ENCODE data around the gene RNF213. TPM values are rescaled to one million over a fixed set of nuclear protein-coding genes. Genes with fewer than 3 reads are reported as not detected.

The RNF213 gene
- total and polyA plus RNA-seq, 4 donors = 67.0 to 198 (median 106) TPM

DNA sequence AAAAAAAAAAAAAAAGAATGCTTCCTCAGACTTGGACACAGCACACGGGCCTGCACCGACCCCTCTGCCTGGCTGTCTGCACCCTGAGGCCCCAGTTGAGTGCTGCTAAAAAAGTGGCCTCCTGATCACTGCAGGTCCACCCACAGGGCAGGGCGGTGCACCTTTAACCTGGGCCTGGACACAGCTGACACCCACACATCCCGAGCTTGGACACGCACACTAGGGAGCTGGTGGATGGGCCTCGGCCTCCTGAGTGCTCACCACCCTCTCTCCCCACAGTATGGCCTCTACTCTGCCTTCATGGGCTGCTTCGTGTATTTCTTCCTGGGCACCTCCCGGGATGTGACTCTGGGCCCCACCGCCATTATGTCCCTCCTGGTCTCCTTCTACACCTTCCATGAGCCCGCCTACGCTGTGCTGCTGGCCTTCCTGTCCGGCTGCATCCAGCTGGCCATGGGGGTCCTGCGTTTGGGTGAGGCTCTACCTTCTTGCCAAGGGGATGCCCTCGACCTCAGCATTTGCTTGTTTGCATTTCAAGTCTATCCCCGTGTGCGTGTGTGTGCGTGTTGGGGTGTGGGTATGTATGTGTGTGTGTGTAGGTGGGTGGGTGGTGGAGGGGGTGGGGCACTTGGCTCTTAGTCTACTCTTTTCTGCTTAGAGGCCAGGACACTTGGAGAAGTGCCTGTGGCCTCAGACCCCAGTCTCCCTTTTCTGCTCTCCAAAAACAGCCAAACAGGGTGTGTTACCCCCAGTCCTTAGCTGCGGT is 38.1 kb upstream of the RNF213 start:
- peaks cover 0 to 16% (median 5%) of the 10 kb centered on the region in 5 donors for H3K4me1 ChIP-seq (ENCODE audit: control insufficient read depth in 5 of 5, insufficient read depth in 5 of 5, low read length in 5 of 5)
- no peaks in the 10 kb centered on the region for H3K27me3 ChIP-seq (ENCODE audit: control insufficient read depth in 3 of 3, insufficient read depth in 3 of 3, low read length in 2 of 3)
- H3K9ac ChIP-seq (ENCODE audit: insufficient read depth in 1 of 2, low read length in 2 of 2) = no peak overlapping the region
- H3K9me3 ChIP-seq (ENCODE audit: control insufficient read depth in 4 of 4, insufficient read depth in 3 of 4, low read length in 3 of 4) = no peaks in the 10 kb centered on the region
- no peak overlapping the region for H3K4me3 ChIP-seq
- DNase-seq (no peak), ATAC-seq (ENCODE audit: insufficient read depth, low FRiP score) (no peak)
- WGBS, 2 donors = 92% methylated on average over 18 of the region's 18 CpGs
- TF ChIP-seq, protein P1, sequence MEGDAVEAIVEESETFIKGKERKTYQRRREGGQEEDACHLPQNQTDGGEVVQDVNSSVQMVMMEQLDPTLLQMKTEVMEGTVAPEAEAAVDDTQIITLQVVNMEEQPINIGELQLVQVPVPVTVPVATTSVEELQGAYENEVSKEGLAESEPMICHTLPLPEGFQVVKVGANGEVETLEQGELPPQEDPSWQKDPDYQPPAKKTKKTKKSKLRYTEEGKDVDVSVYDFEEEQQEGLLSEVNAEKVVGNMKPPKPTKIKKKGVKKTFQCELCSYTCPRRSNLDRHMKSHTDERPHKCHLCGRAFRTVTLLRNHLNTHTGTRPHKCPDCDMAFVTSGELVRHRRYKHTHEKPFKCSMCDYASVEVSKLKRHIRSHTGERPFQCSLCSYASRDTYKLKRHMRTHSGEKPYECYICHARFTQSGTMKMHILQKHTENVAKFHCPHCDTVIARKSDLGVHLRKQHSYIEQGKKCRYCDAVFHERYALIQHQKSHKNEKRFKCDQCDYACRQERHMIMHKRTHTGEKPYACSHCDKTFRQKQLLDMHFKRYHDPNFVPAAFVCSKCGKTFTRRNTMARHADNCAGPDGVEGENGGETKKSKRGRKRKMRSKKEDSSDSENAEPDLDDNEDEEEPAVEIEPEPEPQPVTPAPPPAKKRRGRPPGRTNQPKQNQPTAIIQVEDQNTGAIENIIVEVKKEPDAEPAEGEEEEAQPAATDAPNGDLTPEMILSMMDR (IDR thresholded peaks at IDR 0.05; ENCODE audit: control extremely low read depth, extremely low read depth) = no peak
- peaks cover 0 to 7% (median 4%) of the 10 kb centered on the region in 4 donors for H3K36me3 ChIP-seq (ENCODE audit: control insufficient read depth in 4 of 4, insufficient read depth in 4 of 4, low read length in 4 of 4)
- H3K27ac ChIP-seq (ENCODE audit: low read depth in 1 of 2, low read length in 1 of 2) = no peak overlapping the region

DNA sequence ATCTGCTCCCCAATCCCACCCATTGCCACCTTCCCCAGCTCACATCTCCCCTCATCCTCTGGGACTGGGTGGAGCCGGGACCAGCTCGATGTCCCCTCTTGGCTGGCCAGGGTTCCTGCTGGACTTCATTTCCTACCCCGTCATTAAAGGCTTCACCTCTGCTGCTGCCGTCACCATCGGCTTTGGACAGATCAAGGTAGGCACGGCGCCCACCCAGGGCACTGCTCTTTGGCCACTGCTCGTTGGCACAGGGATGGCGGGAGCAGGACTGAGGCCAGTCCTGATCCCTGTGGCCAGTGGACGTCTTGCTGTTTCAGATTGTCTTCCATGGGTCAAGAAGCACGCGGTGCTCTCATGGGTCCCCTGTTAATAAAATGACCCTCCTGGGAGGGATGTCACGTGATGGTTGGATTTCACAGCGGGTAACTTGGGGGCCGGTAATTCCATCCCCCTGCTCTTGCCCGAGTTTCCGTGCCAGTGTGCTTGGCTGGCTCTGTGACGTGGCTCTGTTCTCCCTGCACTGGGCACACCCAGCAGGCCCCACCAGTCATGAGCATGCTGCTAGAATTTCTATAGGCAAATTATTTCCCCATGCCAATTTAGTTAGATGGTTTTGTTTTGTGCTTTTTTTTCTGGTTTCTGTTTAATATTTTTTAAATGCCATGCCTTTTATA is 37.4 kb upstream of the RNF213 start:
- H3K4me3 ChIP-seq = no peak overlapping the region
- no peak overlapping the region for H3K27ac ChIP-seq (ENCODE audit: low read depth in 1 of 2, low read length in 1 of 2)
- DNase-seq = no peak

DNA sequence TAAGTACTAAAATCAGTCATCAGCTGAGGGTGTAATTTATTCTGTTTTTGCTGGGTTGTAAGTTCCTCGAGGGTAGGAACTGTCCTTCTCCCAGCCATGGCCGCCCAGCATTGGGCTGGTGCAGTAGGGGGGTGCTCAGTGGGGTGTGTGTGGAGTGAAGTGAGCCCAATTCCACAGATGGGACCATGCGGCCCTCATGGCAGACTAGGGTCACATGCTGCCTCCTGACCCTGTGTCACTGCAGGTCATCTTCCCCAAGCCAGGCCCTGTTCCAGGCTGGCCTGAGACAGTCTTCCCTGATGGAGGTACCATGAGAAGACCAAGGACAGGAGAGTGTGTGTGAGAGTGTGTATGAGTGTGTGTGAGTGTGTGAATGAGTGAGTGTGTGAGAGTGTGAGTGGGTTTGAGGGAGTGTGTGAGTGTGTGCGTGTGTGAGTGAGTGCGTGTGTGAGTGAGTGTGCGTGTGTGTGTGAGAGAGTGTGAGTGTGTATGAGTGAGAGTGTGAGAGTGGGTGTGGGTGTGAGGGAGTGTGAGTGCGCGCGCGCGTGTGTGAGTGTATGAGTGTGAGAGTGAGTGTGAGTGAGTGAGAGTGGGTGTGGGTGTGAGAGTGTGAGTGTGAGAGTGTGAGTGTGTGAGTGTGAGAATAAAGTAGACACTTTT is 36.7 kb upstream of the RNF213 start:
- ATAC-seq (ENCODE audit: insufficient read depth, low FRiP score) = no peak
- Histone ChIP-seq H3K4me3 (no peak overlapping the region), H3K4me1 (ENCODE audit: control insufficient read depth in 5 of 5, insufficient read depth in 5 of 5, low read length in 5 of 5) (peaks cover 0 to 16% (median 5%) of the 10 kb centered on the region in 5 donors), H3K27ac (ENCODE audit: low read depth in 1 of 2, low read length in 1 of 2) (no peak overlapping the region), H3K36me3 (ENCODE audit: control insufficient read depth in 4 of 4, insufficient read depth in 4 of 4, low read length in 4 of 4) (peaks cover 0 to 13% (median 6%) of the 10 kb centered on the region in 4 donors), H3K9ac (ENCODE audit: insufficient read depth in 1 of 2, low read length in 2 of 2) (no peak overlapping the region), H3K27me3 (ENCODE audit: control insufficient read depth in 3 of 3, insufficient read depth in 3 of 3, low read length in 2 of 3) (no peaks in the 10 kb centered on the region), H3K9me3 (ENCODE audit: control insufficient read depth in 4 of 4, insufficient read depth in 3 of 4, low read length in 3 of 4) (no peaks in the 10 kb centered on the region)
- TF ChIP-seq, protein P1 (IDR thresholded peaks at IDR 0.05; ENCODE audit: control extremely low read depth, extremely low read depth) = no peak
- no peak for DNase-seq
- 85 to 98% methylated on average over 11 of the region's 11 CpGs for WGBS, 2 donors

More for the DNA sequence above, 37.4 kb upstream of the RNF213 start:
- Histone ChIP-seq H3K9ac (ENCODE audit: insufficient read depth in 1 of 2, low read length in 2 of 2) (no peak overlapping the region), H3K9me3 (ENCODE audit: control insufficient read depth in 4 of 4, insufficient read depth in 3 of 4, low read length in 3 of 4) (no peaks in the 10 kb centered on the region), H3K4me1 (ENCODE audit: control insufficient read depth in 5 of 5, insufficient read depth in 5 of 5, low read length in 5 of 5) (peaks cover 0 to 16% (median 5%) of the 10 kb centered on the region in 5 donors), H3K27me3 (ENCODE audit: control insufficient read depth in 3 of 3, insufficient read depth in 3 of 3, low read length in 2 of 3) (no peaks in the 10 kb centered on the region), H3K36me3 (ENCODE audit: control insufficient read depth in 4 of 4, insufficient read depth in 4 of 4, low read length in 4 of 4) (peaks cover 0 to 7% (median 5%) of the 10 kb centered on the region in 4 donors)
- WGBS, 2 donors = 95 to 97% methylated on average over 18 of the region's 18 CpGs
- no peak for ATAC-seq (ENCODE audit: insufficient read depth, low FRiP score)
- TF ChIP-seq, protein P1 (IDR thresholded peaks at IDR 0.05; ENCODE audit: control extremely low read depth, extremely low read depth) = no peak

Measured in lung (tissue), 12 donors.